ENCODE data around the gene SMAD6.
"Not testable (repeated sequence)": the region's sequence is repeated elsewhere in the genome, so short reads cannot be mapped to it uniquely, and the experiment has no call there.

SMAD6 gene

DNA sequence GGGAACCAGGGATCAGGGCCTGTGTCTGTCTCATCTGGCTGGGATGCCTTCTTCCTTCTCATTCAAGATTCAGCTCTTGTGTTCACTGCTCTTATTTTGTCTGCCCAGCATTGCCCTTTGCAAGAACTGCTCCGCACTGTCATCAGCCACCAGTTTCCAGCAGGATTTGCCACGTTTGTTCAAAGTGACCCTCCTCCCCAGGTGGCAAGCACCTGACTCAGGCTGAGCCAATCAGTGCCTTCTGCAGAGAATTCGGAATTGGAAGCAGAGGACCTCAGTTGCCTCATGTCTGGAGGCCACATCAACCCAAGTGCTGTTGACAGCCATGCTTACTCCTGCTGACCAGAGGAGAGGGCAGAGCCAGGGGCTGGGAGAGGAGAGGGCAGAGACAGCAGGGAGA is 124.5 kb downstream of the SMAD6 start:
- DNase-seq (ENCODE audit: low read depth), result no peak

DNA sequence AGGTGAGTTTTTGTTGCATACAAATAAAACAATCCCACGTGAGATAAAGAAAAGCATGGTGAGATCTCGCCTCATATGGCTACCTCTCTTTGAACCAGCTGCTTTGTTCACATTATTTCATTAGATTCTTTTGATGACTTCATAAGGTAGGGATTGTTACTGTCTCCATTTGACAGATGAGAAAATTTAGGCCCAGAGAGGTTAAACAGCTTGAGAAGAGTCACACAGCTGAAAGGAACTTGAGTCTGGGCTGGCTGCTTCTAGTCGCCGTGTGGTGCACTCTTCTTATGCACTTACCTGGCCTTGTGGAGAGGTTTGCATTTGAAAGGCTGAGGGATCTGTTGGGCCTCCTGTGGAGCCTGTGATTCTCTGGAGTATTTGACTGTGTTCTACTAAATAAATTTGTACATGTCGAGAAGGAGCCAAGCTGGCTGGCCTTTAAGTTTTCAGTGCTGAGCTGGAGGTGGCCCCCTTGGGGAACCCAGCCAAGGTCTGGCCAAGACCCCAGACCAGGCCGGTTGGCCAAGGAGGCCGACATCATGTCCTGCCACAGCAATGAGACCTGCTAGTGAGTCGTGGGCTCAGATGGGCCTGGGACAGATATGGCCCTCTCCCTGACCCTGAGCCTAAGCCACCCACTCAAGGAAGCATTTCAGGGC is 125.1 kb downstream of the SMAD6 start:
- DNase-seq (ENCODE audit: low read depth), result no peak

DNA sequence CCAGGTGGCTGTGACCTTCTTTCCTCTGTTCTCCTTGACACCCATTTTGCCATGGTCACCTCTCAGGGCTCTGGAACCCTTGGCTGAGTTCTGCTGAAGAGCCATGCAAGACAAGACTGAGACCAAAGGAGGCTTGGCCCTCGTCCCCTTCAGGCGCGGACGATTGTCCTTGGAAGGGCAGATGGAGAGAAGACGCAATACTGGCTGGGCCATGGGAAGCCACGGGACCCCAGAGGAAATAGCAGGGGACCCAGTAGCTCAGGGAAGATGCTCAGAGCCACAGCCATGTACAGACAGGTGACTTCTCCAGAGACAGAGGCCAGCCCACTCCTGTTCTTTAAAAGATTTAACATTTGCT is 125.6 kb downstream of the SMAD6 start:
- no peak for DNase-seq (ENCODE audit: low read depth)

DNA sequence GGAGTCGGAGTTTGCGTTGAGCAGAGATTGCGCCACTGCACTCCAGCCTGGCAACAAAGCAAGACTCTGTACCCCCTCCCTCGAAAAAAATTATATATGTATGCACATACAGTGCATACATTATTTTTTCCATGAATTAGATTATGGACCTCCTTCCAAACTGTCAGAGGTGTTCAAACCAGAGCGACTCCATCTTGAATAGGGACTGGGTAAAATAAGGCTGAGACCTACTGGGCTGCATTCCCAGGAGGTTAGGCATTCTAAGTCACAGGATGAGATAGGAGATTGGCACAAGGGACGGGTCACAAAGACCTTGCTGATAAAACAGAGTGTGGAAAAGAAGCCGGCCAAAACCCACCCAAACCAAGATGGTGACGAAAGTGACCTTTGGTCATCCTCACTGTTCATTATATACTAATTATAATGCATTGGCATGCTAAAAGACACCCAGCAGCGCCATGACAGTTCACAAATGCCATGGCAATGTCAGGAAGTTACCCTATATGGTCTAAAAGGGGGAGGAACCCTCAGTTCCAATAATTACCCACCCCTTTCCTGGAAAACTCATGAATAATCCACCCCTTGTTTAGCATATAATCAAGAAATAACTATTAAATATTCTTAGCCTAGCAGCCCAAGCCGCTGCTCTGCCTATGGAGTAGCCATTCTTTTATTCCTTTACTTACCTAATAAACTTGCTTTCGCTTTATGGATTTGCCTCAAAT is 126.9 kb downstream of the SMAD6 start:
- DNase-seq (ENCODE audit: low read depth), result not testable (repeated sequence)

DNA sequence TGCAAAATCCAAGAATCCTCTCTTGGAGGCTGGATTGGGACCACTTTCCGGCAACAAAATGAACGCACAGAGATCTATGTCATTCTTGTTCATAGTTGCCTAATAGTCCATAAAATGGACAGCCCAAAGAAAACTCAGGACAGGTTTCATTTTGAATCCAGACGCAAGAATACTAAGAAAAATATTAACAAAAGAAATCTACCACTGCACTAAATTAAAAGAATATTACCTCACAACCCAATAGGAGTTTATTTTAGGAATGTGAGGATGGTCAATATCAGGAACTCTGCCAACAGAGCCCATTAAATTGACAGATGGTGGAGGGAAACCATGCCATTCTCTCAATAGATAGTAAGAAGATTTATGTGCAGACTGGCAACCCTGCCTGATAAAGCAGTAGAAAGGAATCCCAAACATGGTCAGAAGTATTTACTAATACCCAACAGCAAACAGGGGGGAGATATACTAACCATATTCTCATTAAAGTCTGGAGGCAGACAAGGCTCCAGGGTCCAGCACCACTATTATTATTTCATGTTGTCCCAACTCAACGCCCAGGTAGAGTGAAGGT is 127.6 kb downstream of the SMAD6 start:
- no peak for DNase-seq (ENCODE audit: low read depth)

DNA sequence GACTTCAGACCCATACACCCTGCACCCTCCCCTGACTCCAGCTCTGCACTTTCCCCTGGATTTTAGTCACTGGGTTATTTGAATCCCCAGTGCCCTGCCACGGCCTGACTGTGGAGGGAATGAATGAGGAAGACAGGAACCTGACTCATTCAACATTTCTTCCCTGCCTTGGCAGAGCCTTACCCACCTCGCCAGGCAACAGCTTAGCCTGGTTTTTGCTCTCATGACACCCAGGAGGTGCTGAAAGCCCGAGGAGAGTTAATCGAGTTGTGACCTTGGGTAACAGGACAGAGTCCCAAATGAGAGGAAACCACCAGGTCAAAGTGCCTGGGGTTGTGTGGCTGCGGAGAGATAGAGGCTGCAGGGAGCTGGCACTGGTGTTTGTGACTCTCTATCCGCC is 128.3 kb downstream of the SMAD6 start:
- DNase-seq (ENCODE audit: low read depth), result no peak

DNA sequence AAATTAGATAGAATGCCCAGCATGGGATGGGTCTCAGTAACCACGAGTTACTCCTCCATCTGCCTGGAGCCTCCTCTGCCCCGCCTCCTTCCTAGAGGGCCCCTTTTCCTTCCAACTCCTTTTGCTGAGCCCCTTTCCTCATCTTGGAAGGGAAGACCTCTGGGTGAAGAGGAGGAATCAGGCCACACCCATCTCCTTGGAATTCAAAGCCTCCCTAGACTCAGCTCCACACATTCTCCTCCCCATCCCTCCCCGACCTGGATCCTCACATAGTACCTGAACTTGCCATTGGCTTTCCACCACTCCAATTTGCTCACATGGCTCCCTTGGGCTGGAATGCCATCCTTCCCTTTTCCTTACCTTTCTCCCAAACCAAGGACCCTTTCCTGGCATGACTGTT is 128.8 kb downstream of the SMAD6 start:
- DNase-seq (ENCODE audit: low read depth), result no peak

DNA sequence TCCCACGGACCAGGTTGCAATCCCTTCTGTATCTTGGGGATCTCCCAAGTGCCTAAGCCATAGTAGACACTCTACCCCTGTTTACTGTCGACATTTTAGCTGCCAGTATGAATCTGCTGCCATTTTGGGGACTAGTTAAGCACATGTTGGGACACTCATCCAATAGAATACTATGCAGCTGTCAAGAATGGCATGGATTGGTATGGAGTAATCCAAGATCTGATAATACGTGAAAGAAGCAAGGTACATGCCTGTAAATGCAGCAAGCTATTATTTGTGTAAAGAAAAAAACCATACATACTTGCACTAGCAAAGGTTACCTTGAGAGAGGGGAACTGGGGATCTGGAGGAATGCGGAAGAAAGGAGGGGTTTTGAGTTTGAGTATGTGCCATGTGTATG is 129.3 kb downstream of the SMAD6 start:
- no peak for DNase-seq (ENCODE audit: low read depth)

DNA sequence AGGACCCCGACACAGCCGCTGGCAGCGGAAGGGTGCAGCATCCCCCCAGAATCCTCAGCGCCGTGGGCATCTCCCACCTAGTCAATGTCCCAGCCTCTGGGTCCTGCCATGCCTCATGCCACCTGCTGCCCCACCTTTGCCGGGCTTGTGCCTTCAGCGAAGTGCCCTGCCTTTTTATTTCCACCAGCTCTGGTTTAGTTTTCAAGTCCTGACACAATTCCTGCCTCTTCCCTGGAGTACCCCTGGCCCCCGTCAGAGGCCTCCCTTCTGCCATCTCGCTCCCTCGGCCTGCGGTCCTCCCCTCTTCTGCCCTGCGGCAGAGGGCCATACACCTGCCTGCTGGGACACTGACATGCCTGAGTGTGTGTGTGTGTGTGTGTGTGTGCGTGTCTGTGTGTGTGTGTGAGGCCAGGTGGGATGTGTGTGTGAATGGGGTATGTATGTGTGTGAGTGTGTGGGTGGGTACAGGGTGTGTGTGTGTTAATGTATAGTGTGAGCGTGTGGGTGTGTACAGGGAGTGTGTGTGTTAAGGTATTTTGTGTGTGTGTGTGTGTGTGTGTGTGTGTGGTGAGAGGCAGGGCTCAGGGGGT is 129.9 kb downstream of the SMAD6 start:
- DNase-seq (ENCODE audit: low read depth), result no peak
